Activated T-helper 17 cell treated with anti-CD3 and anti-CD28 coated beads, Interleukin-2, amount 50 U/mL, for 72 hours (primary cell): ENCODE results near the gene DLL4. TPM values are rescaled to one million over a fixed set of nuclear protein-coding genes. Genes with fewer than 3 reads are reported as not detected.

Experiments
- ATAC-seq: fragments of 150-1000 bp; cut with Tn5 transposase; replicated peaks from 2 replicates; pipeline ENCODE4 v1.10.0; 2021; ENCODE audit warnings: mild to moderate bottlenecking, moderate library complexity
- H3K27ac Mint-ChIP-seq: one replicate; pipeline ENCODE4 v1.8.0; 2022; ENCODE audit warnings: mixed read lengths
- H3K27me3 Mint-ChIP-seq: one replicate; pipeline ENCODE4 v1.8.0; 2022; ENCODE audit warnings: mixed read lengths
- H3K36me3 Mint-ChIP-seq: one replicate; pipeline ENCODE4 v1.8.0; 2022; ENCODE audit warnings: low read depth, mild to moderate bottlenecking, mixed read lengths
- H3K4me1 Mint-ChIP-seq: one replicate; pipeline ENCODE4 v1.8.0; 2022; ENCODE audit warnings: mixed read lengths
- H3K4me3 Mint-ChIP-seq: one replicate; pipeline ENCODE4 v1.8.0; 2022; ENCODE audit warnings: mild to moderate bottlenecking, mixed read lengths
- H3K9me3 Mint-ChIP-seq: one replicate; pipeline ENCODE4 v1.8.0; 2022; ENCODE audit warnings: mixed read lengths
- total RNA-seq, 2 donors: library from RNA; stranded (reverse); gene quantifications; one replicate each; pipeline ENCODE4 v1.2.3, GENCODE V29; 2022

DLL4 gene
- total RNA-seq = not detected

GRCh38 chr15:40928821-40929659, at the start of gene DLL4:
Gene DLL4 (plus strand): TSS chr15:40929340. CDS start chr15:40929669, 329 bp downstream.
- ATAC-seq = peak; percentile 26
- peak within 1 kb of the TSS; percentile 75 for H3K4me3 Mint-ChIP-seq
- no peaks in the 10 kb centered on the region for H3K9me3 Mint-ChIP-seq
- H3K4me1 Mint-ChIP-seq = peaks cover 7% of the 10 kb centered on the region
- no peak within 1 kb of the TSS for H3K27ac Mint-ChIP-seq
- no peaks in the 10 kb centered on the region for H3K36me3 Mint-ChIP-seq
- peaks cover 43% of the 10 kb centered on the region for H3K27me3 Mint-ChIP-seq

- Mint-ChIP-seq H3K9me3 (no peaks in the 10 kb centered on the region), H3K36me3 (no peaks in the 10 kb centered on the region), H3K4me3 (no peak overlapping the region), H3K4me1 (peaks cover 5% of the 10 kb centered on the region), H3K27me3 (no peaks in the 10 kb centered on the region), H3K27ac (no peak overlapping the region)
- peak; percentile 61 for ATAC-seq
Observed at GRCh38 chr15:40879609-40880008, 49.5 kb upstream of the DLL4 start.

- H3K4me3 Mint-ChIP-seq = no peak overlapping the region
- peaks cover 10% of the 10 kb centered on the region for H3K4me1 Mint-ChIP-seq
- H3K27ac Mint-ChIP-seq = no peak overlapping the region
- no peaks in the 10 kb centered on the region for H3K36me3 Mint-ChIP-seq
- H3K27me3 Mint-ChIP-seq = no peaks in the 10 kb centered on the region
- ATAC-seq = no peak
- no peaks in the 10 kb centered on the region for H3K9me3 Mint-ChIP-seq
Observed at GRCh38 chr15:40881351-40881750, 47.8 kb upstream of the DLL4 start.

- no peak overlapping the region for H3K4me3 Mint-ChIP-seq
- ATAC-seq = no peak
- peaks cover 5% of the 10 kb centered on the region for H3K4me1 Mint-ChIP-seq
- no peaks in the 10 kb centered on the region for H3K36me3 Mint-ChIP-seq
- no peak overlapping the region for H3K27ac Mint-ChIP-seq
- H3K9me3 Mint-ChIP-seq = no peaks in the 10 kb centered on the region
- no peaks in the 10 kb centered on the region for H3K27me3 Mint-ChIP-seq
Observed at GRCh38 chr15:40886586-40886985, 42.6 kb upstream of the DLL4 start.

GRCh38 chr15:40889112-40889511, 40.0 kb upstream of the DLL4 start:
- Mint-ChIP-seq H3K9me3 (no peaks in the 10 kb centered on the region), H3K4me1 (peaks cover 9% of the 10 kb centered on the region), H3K36me3 (no peaks in the 10 kb centered on the region), H3K27me3 (no peaks in the 10 kb centered on the region), H3K4me3 (no peak overlapping the region), H3K27ac (no peak overlapping the region)
- no peak for ATAC-seq

GRCh38 chr15:40891138-40891537, 38.0 kb upstream of the DLL4 start:
- H3K36me3 Mint-ChIP-seq = peaks cover 10% of the 10 kb centered on the region
- ATAC-seq = no peak
- no peak overlapping the region for H3K27ac Mint-ChIP-seq
- H3K4me1 Mint-ChIP-seq = peaks cover 13% of the 10 kb centered on the region
- no peaks in the 10 kb centered on the region for H3K27me3 Mint-ChIP-seq
- no peaks in the 10 kb centered on the region for H3K9me3 Mint-ChIP-seq
- H3K4me3 Mint-ChIP-seq = no peak overlapping the region

- no peak for ATAC-seq
- Mint-ChIP-seq H3K4me1 (peaks cover 13% of the 10 kb centered on the region), H3K4me3 (no peak overlapping the region), H3K27me3 (no peaks in the 10 kb centered on the region), H3K9me3 (no peaks in the 10 kb centered on the region), H3K27ac (no peak overlapping the region), H3K36me3 (peaks cover 18% of the 10 kb centered on the region)
Observed at GRCh38 chr15:40891810-40892446, 37.2 kb upstream of the DLL4 start.

- no peaks in the 10 kb centered on the region for H3K27me3 Mint-ChIP-seq
- H3K36me3 Mint-ChIP-seq = peaks cover 24% of the 10 kb centered on the region
- no peak overlapping the region for H3K27ac Mint-ChIP-seq
- no peak for ATAC-seq
- no peaks in the 10 kb centered on the region for H3K9me3 Mint-ChIP-seq
- peaks cover 13% of the 10 kb centered on the region for H3K4me1 Mint-ChIP-seq
- peak overlapping the region; percentile 37 for H3K4me3 Mint-ChIP-seq
Observed at GRCh38 chr15:40892447-40893012, 36.6 kb upstream of the DLL4 start.

- ATAC-seq = no peak
- H3K4me3 Mint-ChIP-seq = peak overlapping the region; percentile 94
- H3K9me3 Mint-ChIP-seq = no peaks in the 10 kb centered on the region
- peaks cover 30% of the 10 kb centered on the region for H3K36me3 Mint-ChIP-seq
- no peaks in the 10 kb centered on the region for H3K27me3 Mint-ChIP-seq
- peak overlapping the region; percentile 94 for H3K27ac Mint-ChIP-seq
- H3K4me1 Mint-ChIP-seq = peaks cover 13% of the 10 kb centered on the region
Observed at GRCh38 chr15:40893019-40893670, 36.0 kb upstream of the DLL4 start.

- Mint-ChIP-seq H3K4me3 (peak within 1 kb of the TSS; percentile 94), H3K36me3 (peaks cover 39% of the 10 kb centered on the region), H3K9me3 (no peaks in the 10 kb centered on the region), H3K27me3 (no peaks in the 10 kb centered on the region), H3K4me1 (peaks cover 13% of the 10 kb centered on the region), H3K27ac (peak within 1 kb of the TSS; percentile 94)
- ATAC-seq = peak; percentile 99
Observed at GRCh38 chr15:40893733-40894680, 35.1 kb upstream of the DLL4 start, which contains the start of gene VPS18. Gene VPS18 (plus strand): TSS chr15:40894450. CDS start chr15:40894769, 319 bp downstream.

- Mint-ChIP-seq H3K9me3 (no peaks in the 10 kb centered on the region), H3K4me3 (peak overlapping the region; percentile 94), H3K27ac (peak overlapping the region; percentile 94), H3K27me3 (no peaks in the 10 kb centered on the region), H3K36me3 (peaks cover 47% of the 10 kb centered on the region), H3K4me1 (peaks cover 13% of the 10 kb centered on the region)
- ATAC-seq = peak; percentile 40
Observed at GRCh38 chr15:40894681-40895448, 34.3 kb upstream of the DLL4 start.

- Mint-ChIP-seq H3K27ac (no peak overlapping the region), H3K4me3 (no peak overlapping the region), H3K4me1 (peaks cover 9% of the 10 kb centered on the region), H3K9me3 (no peaks in the 10 kb centered on the region), H3K36me3 (peaks cover 80% of the 10 kb centered on the region), H3K27me3 (no peaks in the 10 kb centered on the region)
- ATAC-seq = no peak
Observed at GRCh38 chr15:40899536-40900207, 29.5 kb upstream of the DLL4 start.
